HG02623 (cell line): ENCODE results near the gene CDK12.

ENCODE experiments used
- ATAC-seq: cut with Tn5 transposase; IDR thresholded peaks from one replicate; pipeline ENCODE4 v1.9.1; 2021; ENCODE audit warnings: moderate library complexity; ENCODE audit not compliant: unreplicated experiment

The CDK12 gene

GRCh38 chr17:39547713-39548478 lies 86.6 kb downstream of the CDK12 start:
- ATAC-seq, result no peak

- ATAC-seq, result no peak
Measured at GRCh38 chr17:39548494-39549225, 87.4 kb downstream of the CDK12 start.

GRCh38 chr17:39549747-39550573 lies 88.7 kb downstream of the CDK12 start:
- ATAC-seq, result no peak

- ATAC-seq, result no peak
Measured at GRCh38 chr17:39551879-39552278, 90.6 kb downstream of the CDK12 start.

- ATAC-seq, result no peak
Measured at GRCh38 chr17:39553341-39553945, 92.2 kb downstream of the CDK12 start.

GRCh38 chr17:39555368-39555767 lies 94.1 kb downstream of the CDK12 start:
- no peak for ATAC-seq

- no peak for ATAC-seq
Measured at GRCh38 chr17:39556423-39556822, 95.1 kb downstream of the CDK12 start.

GRCh38 chr17:39562395-39562794 lies 101.1 kb downstream of the CDK12 start:
- ATAC-seq, result no peak

GRCh38 chr17:39562976-39563375 lies 101.7 kb downstream of the CDK12 start:
- no peak for ATAC-seq

GRCh38 chr17:39563476-39563875 lies 102.2 kb downstream of the CDK12 start:
- ATAC-seq, result no peak

- ATAC-seq, result no peak
Measured at GRCh38 chr17:39564211-39564848, 103.0 kb downstream of the CDK12 start.

GRCh38 chr17:39566094-39566850 lies 105.0 kb downstream of the CDK12 start:
- no peak for ATAC-seq

GRCh38 chr17:39568702-39569101 lies 107.4 kb downstream of the CDK12 start:
- ATAC-seq, result no peak

- no peak for ATAC-seq
Measured at GRCh38 chr17:39569126-39569525, 107.8 kb downstream of the CDK12 start.

GRCh38 chr17:39572121-39572520 lies 110.8 kb downstream of the CDK12 start:
- ATAC-seq, result no peak

- ATAC-seq, result no peak
Measured at GRCh38 chr17:39573447-39574298, 112.4 kb downstream of the CDK12 start.

- no peak for ATAC-seq
Measured at GRCh38 chr17:39576187-39576586, 114.9 kb downstream of the CDK12 start.

GRCh38 chr17:39578272-39578671 lies 117.0 kb downstream of the CDK12 start:
- no peak for ATAC-seq
